Endothelial cell of umbilical vein (primary cell): ENCODE measurements around the gene VWA7.

ENCODE experiments used
- CTCF ChIP-seq, 2 donors: IDR thresholded peaks; 1 replicate in 1 of 2; 2 replicates in 1 of 2; pipeline ENCODE4 v1.5.1; 2011; ENCODE audit warnings: low read length in 2 of 2, mild to moderate bottlenecking in 2 of 2, moderate library complexity in 2 of 2, control low read depth in 1 of 2, inconsistent platforms in 1 of 2, low read depth in 1 of 2; ENCODE audit not compliant: insufficient read depth in 1 of 2; ENCODE audit errors: extremely low read depth in 1 of 2
- EZH2 ChIP-seq: IDR thresholded peaks from 2 replicates; pipeline ENCODE4 v1.6.1; 2012; ENCODE audit warnings: borderline replicate concordance, low read depth, mild to moderate bottlenecking, moderate library complexity, low read length, inconsistent platforms; ENCODE audit not compliant: severe bottlenecking
- FOS ChIP-seq: IDR thresholded peaks from 2 replicates; pipeline ENCODE4 v1.6.1; 2011; ENCODE audit warnings: mild to moderate bottlenecking, low read length, moderate library complexity, borderline replicate concordance; ENCODE audit not compliant: insufficient read depth
- GATA2 ChIP-seq: IDR thresholded peaks from 2 replicates; pipeline ENCODE4 v1.7.0; 2011; ENCODE audit warnings: low read depth, mild to moderate bottlenecking, moderate library complexity, mixed read lengths, low read length; ENCODE audit not compliant: insufficient read length, insufficient read depth
- POLR2A ChIP-seq: IDR thresholded peaks from 2 replicates; pipeline ENCODE4 v1.6.1; 2012; ENCODE audit warnings: low read depth, mild to moderate bottlenecking, control low read depth, low read length
- TF ChIP-seq, protein P1 (sequence below): IDR thresholded peaks from 2 replicates; pipeline ENCODE4 v1.6.1; 2011; ENCODE audit not compliant: insufficient read depth, insufficient read length

DNA sequence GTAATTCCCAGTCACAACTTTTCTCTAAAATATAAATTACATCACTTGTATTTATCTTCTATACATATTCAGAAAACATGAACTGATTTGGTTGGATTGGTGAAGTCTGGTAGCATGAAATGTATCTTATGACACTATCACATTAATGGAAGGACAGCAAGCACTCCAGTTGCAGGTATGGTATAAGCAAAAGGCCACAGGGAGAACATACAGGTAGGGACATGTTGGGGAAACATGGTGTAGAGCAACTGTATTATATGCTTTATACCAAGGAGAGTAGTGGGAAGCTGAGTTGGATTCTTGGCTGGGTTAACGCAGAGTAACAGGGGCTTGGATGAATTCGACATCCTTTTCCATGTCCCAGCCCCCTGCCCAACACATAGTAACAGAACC, 19.9 kb upstream of the VWA7 start:
- TF ChIP-seq CTCF (IDR thresholded peaks at IDR 0.05; ENCODE audit: extremely low read depth in 1 of 2, insufficient read depth in 1 of 2, low read depth in 1 of 2, low read length in 2 of 2): no peak
- no peak for TF ChIP-seq POLR2A
- TF ChIP-seq, protein P1, sequence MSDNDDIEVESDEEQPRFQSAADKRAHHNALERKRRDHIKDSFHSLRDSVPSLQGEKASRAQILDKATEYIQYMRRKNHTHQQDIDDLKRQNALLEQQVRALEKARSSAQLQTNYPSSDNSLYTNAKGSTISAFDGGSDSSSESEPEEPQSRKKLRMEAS: no peak
- no peak for TF ChIP-seq FOS
- no peak for TF ChIP-seq EZH2
- TF ChIP-seq GATA2: no peak
